ENCODE measurements around the gene PPIAL4G.
"Not testable (repeated sequence)": the region's sequence is repeated elsewhere in the genome, so short reads cannot be mapped to it uniquely, and the experiment has no call there.

Gene PPIAL4G

GRCh38 chr1:148483029-148483428 is at the start of gene PPIAL4G:
PPIAL4G (minus strand) TSS chr1:148483302; CDS start chr1:148483252, 50 bp downstream.
- not testable (repeated sequence) for H3K27me3 ChIP-seq (ENCODE audit: insufficient read depth, low read depth, severe bottlenecking)

DNA sequence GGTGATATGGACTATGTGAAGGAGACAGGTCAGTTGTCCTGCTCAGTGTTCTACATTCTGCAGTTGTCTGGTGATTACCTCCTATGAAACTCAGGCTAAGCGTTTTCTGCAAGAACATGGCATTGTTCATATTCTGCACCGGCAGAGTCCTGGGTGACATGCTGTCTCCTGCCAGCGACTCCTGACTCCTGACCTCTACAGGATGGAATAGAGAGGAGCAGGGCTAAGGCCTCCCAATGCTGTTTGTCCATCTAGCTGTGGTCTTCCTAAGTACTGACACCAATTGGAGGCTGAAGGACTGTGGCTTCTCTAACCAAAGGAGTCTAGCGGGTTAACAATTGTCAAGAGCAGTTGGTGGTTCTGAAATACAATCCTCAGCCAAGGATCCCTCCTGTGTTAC is 49.1 kb upstream of the PPIAL4G start:
- H3K36me3 ChIP-seq; H3K27ac ChIP-seq; H3K4me3 ChIP-seq (ENCODE audit: low read depth, low read length); H3K27me3 ChIP-seq (ENCODE audit: insufficient read depth, low read depth, severe bottlenecking); H3K9me3 ChIP-seq (ENCODE audit: severe bottlenecking): not testable (repeated sequence)
- TF ChIP-seq, protein P1, sequence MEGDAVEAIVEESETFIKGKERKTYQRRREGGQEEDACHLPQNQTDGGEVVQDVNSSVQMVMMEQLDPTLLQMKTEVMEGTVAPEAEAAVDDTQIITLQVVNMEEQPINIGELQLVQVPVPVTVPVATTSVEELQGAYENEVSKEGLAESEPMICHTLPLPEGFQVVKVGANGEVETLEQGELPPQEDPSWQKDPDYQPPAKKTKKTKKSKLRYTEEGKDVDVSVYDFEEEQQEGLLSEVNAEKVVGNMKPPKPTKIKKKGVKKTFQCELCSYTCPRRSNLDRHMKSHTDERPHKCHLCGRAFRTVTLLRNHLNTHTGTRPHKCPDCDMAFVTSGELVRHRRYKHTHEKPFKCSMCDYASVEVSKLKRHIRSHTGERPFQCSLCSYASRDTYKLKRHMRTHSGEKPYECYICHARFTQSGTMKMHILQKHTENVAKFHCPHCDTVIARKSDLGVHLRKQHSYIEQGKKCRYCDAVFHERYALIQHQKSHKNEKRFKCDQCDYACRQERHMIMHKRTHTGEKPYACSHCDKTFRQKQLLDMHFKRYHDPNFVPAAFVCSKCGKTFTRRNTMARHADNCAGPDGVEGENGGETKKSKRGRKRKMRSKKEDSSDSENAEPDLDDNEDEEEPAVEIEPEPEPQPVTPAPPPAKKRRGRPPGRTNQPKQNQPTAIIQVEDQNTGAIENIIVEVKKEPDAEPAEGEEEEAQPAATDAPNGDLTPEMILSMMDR (IDR thresholded peaks at IDR 0.05; ENCODE audit: low read depth, low read length): peak; percentile 44; the same call in 1 of the 2 replicates
- peak; percentile 55 for DNase-seq

More at GRCh38 chr1:148483029-148483428, at the start of gene PPIAL4G:
- H3K4me3 ChIP-seq (ENCODE audit: low read depth, low read length); H3K36me3 ChIP-seq; DNase-seq; H3K27ac ChIP-seq; H3K9me3 ChIP-seq (ENCODE audit: severe bottlenecking): not testable (repeated sequence)

DNA sequence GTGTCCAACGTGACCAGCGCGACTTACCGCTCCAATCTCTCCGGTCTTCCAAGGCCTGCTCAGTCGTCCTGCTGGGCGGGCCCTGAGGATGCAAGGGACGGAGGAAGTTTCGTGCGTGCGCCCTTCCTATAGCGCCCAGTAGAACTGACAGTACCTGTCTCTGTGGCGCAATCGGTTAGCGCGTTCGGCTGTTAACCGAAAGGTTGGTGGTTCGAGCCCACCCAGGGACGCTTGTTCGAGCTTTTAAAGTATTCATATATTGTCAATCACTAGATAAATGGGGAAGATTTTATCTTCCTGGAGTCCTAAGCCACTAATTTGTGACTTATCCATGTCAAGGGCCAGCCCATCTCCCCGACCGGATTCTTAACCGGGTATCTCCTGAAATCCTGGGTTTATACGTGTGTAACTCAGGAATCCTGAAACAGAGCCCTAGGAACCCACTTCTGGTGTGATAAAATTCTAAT is 46.0 kb upstream of the PPIAL4G start:
- H3K4me3 ChIP-seq (ENCODE audit: low read depth, low read length): peak overlapping the region; percentile 42
- H3K27ac ChIP-seq; H3K9me3 ChIP-seq (ENCODE audit: severe bottlenecking); H3K27me3 ChIP-seq (ENCODE audit: insufficient read depth, low read depth, severe bottlenecking); H3K36me3 ChIP-seq: not testable (repeated sequence)
- peak; percentile 77 for DNase-seq

DNA sequence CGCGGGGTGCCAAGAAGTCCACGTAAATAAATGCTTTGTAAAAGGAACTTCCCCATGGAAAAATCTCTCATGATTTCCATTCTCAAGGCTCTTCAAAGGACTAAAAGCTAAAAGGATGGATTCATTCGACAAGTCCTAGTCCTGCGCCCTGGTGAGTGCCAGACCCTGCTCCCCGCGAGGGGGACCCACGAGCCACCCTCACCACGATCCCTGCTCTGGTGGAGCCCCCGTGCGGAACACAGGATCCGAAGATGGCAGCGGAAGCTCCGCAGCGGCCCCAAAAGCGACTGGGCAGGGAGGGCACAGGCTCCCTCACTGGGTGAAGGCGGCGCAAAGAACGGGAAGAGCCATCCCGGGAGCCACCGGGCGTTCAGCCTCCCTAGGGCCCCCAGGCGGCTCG is 45.5 kb upstream of the PPIAL4G start:
- DNase-seq; H3K27ac ChIP-seq; H3K9me3 ChIP-seq (ENCODE audit: severe bottlenecking); H3K36me3 ChIP-seq; H3K27me3 ChIP-seq (ENCODE audit: insufficient read depth, low read depth, severe bottlenecking); H3K4me3 ChIP-seq (ENCODE audit: low read depth, low read length): not testable (repeated sequence)

GRCh38 chr1:148526587-148526986 is 43.5 kb upstream of the PPIAL4G start:
- H3K4me3 ChIP-seq (ENCODE audit: low read depth, low read length); H3K27ac ChIP-seq; H3K27me3 ChIP-seq (ENCODE audit: insufficient read depth, low read depth, severe bottlenecking); H3K9me3 ChIP-seq (ENCODE audit: severe bottlenecking); H3K36me3 ChIP-seq; DNase-seq: not testable (repeated sequence)

- not testable (repeated sequence) for H3K27ac ChIP-seq; DNase-seq; H3K27me3 ChIP-seq (ENCODE audit: insufficient read depth, low read depth, severe bottlenecking); H3K36me3 ChIP-seq; H3K9me3 ChIP-seq (ENCODE audit: severe bottlenecking)
- peak overlapping the region; percentile 19 for H3K4me3 ChIP-seq (ENCODE audit: low read depth, low read length)
Observed at GRCh38 chr1:148523205-148524144, 40.4 kb upstream of the PPIAL4G start.

DNA sequence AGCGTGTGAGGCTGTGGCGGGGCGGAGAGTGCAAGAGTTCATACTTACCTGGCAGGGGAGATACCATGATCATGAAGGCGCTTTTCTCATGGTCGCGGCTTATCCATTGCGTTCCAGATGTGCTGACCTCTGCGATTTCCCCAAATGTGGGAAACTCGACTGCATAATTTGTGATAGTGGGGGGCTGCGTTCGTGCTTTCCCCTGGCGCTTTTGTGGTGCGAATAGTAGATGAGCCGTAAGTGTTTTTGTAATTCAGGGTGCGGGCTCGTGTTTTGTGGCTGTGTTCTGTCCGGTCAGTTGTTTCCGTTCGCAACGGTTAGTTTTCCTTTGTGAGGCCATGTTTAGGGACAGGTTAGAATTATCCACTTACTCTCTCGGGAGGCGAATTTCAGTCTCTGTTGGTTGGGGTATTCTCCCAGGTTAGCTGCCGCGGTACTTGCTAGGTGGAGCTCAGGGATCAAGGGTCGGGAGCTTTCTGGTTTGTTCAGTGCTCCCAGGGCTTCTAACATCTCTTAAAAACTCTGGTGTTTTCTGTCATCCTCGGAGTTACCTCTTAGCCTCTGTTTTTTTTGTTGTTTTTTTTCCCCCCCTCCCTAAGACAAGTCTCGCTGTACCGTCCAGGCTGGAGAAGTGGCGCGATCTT is 39.6 kb upstream of the PPIAL4G start:
- H3K36me3 ChIP-seq; H3K27me3 ChIP-seq (ENCODE audit: insufficient read depth, low read depth, severe bottlenecking); H3K9me3 ChIP-seq (ENCODE audit: severe bottlenecking): not testable (repeated sequence)
- Histone ChIP-seq H3K27ac (peak overlapping the region; percentile 6; the same call in 1 of the 2 replicates), H3K4me3 (ENCODE audit: low read depth, low read length) (peak overlapping the region; percentile 19)
- peak; percentile 99 for DNase-seq

GRCh38 chr1:148522072-148522471 is 39.0 kb upstream of the PPIAL4G start:
- not testable (repeated sequence) for H3K36me3 ChIP-seq; H3K27me3 ChIP-seq (ENCODE audit: insufficient read depth, low read depth, severe bottlenecking); H3K9me3 ChIP-seq (ENCODE audit: severe bottlenecking)
- peak; percentile 97 for DNase-seq
- Histone ChIP-seq H3K4me3 (ENCODE audit: low read depth, low read length) (peak overlapping the region; percentile 45), H3K27ac (peak overlapping the region; percentile 72)

DNA sequence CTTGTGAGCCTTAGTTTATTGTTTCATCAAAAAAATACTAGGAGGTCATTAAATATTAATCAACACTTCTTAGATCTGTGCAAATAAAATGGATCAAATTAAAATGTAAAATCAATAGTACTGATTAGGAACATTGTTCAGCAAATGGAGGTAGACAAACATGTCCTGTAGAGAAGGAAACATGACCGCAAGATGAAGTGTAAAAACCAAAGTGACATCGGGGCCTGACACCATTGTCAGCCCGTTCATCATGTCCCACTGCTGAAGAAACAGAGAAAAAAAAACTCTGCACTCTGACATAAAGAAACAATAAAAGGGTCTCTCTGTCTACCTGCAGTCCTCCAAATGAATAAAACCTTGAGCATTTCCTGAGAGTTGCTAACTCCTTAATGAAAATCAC is 31.2 kb upstream of the PPIAL4G start:
- H3K27me3 ChIP-seq (ENCODE audit: insufficient read depth, low read depth, severe bottlenecking); H3K9me3 ChIP-seq (ENCODE audit: severe bottlenecking); H3K4me3 ChIP-seq (ENCODE audit: low read depth, low read length); H3K36me3 ChIP-seq; DNase-seq; H3K27ac ChIP-seq: not testable (repeated sequence)

- not testable (repeated sequence) for H3K27me3 ChIP-seq (ENCODE audit: insufficient read depth, low read depth, severe bottlenecking); H3K36me3 ChIP-seq; H3K4me3 ChIP-seq (ENCODE audit: low read depth, low read length); H3K27ac ChIP-seq; H3K9me3 ChIP-seq (ENCODE audit: severe bottlenecking); DNase-seq
Observed at GRCh38 chr1:148512571-148513184, 29.6 kb upstream of the PPIAL4G start.

- not testable (repeated sequence) for DNase-seq; H3K36me3 ChIP-seq; H3K27me3 ChIP-seq (ENCODE audit: insufficient read depth, low read depth, severe bottlenecking); H3K9me3 ChIP-seq (ENCODE audit: severe bottlenecking); H3K27ac ChIP-seq; H3K4me3 ChIP-seq (ENCODE audit: low read depth, low read length)
Observed at GRCh38 chr1:148493933-148494332, 10.8 kb upstream of the PPIAL4G start.

- H3K4me3 ChIP-seq (ENCODE audit: low read depth, low read length); DNase-seq; H3K27me3 ChIP-seq (ENCODE audit: insufficient read depth, low read depth, severe bottlenecking); H3K9me3 ChIP-seq (ENCODE audit: severe bottlenecking); H3K36me3 ChIP-seq; H3K27ac ChIP-seq: not testable (repeated sequence)
Observed at GRCh38 chr1:148481134-148481533, 2.0 kb downstream of the PPIAL4G start.

DNA sequence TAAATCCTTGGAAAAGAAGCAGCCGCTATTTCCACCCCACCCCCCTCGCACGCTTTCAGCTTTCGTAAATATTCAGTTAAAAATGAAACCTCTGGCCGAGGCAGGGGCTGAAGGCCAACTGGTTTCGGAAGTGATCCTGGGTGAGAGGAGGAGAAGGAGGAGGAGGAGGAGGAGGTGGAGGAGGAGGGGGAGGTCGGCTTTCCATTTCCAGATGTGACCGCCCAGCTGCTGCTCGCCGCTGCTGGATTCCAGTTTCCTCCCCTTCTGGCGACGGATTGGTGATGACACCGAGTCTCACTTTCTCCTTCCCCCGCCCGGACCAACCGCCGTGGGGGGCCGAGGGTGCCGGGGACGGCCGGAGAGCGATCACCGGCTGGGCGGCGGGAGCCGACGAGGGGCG is 23.4 kb downstream of the PPIAL4G start:
- H3K9me3 ChIP-seq (ENCODE audit: severe bottlenecking); H3K27me3 ChIP-seq (ENCODE audit: insufficient read depth, low read depth, severe bottlenecking); H3K36me3 ChIP-seq; DNase-seq; H3K27ac ChIP-seq: not testable (repeated sequence)
- peak overlapping the region; percentile 55 for H3K4me3 ChIP-seq (ENCODE audit: low read depth, low read length)
